T-helper 1 cell (primary cell): ENCODE data around the gene CCRL2.
"Not testable (repeated sequence)": the region's sequence is repeated elsewhere in the genome, so short reads cannot be mapped to it uniquely, and the experiment has no call there.

Experiments
- DNase-seq, 5 donors: peaks; one replicate each; pipeline ENCODE4 v3.0.0-alpha.2; 2012 to 2020

The CCRL2 gene

DNA sequence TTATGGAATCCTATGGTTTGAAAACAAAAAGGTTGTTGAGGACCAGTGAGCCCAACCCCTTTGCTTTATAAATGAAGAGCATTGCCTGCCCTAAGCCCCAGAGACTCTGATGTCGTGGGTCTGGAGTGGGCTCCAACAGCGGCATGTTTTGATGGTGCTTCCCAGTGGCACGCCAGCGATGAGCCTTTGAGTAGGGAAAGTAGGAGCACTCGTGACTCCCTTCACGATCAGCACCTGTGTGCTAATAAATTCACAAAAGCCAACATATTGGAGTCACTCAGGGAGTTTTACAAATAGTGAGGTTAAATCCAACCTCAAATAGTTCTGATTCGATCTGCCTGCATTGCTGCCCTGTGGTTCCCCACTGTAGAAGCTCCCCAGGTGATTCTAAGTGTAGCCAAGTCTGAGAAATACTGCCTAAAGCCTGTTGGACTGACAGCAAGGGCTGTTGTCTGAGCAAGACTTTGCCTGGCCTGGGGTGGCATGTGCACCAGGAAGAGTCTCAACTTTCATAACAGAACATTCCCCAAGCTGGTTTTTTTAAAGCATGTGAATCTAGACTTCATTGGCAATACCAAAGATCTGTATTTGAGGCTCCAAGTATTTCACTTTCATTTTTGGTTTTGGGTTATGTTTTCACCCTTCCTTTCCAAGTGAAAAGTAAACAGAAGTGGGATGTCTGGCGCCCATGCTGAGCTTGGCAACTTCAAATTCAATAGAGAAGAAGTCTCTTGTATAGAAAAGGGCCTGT is 26.4 kb upstream of the CCRL2 start:
- DNase-seq: no peak

DNA sequence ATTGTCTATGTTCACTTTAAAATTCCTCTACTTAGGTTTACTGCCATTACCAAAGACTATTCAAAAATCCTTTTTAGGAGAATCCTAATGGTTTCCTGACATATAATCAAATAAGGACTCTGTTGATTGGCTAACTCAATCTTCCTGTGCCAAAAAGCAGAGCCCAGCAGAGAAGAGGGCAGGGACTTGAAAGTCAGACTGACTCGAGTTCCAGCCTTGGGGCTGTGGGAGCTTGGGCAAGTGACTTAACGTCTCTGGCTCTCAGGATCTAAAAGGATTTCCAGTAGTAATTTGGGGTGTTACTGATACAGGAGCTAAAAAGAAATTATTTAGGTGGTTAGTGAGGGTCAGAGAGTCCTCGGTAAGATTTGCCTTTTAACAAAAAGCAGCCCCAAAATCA is 25.4 kb upstream of the CCRL2 start:
- no peak for DNase-seq

DNA sequence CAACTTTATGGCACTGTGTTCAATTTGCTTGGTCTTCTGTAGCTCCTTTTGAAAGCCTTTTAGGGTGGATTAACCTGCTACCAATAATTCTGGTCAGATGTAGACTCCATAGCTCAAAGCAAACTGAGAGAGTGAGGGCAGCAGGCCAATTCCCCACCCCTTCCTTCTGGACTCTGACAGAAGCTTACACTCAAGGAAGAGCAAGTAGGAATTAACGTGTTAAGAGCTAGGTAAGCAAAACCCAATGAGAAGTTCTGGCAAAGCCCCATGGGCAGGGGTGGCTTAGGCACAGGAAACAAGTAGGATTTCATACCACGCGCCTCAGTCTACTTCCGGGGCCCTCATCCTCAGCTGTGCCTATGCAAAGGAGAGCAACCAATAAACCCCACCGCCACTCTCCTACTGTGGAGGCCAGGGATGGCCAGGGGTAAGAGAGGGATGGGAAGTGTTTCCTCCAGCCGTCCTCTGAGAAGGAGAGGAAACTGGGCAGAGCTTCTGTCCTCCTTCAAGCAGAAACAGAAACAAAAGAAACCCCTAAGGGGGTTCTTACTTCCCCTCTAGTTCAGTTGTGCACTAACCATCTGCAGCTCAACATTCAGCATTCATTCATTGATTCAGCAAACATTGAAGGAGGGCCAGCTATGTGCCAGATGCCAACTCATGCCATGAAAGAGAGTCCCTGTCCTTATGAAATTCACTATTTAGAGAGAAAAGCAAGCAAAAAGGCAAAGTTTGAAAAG is 23.7 kb upstream of the CCRL2 start:
- no peak for DNase-seq

DNA sequence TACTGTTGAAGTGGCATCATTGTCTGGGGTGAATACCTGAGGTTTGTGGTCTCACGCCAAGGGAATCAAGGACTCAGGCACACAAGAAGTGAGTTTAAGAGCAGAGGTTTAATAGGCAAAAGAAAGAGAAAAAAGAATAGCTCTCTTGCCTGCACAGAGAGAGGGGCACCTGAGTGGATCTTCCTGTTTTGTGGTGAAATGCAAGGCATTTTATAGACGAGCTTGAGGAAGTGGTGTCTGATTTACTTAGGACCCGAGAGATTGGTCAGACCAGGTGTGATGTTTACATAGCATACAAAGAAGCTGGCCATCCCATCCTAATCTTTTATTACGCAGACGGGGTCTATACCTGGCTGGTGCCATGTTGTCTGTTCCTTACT is 23.1 kb upstream of the CCRL2 start:
- DNase-seq: no peak

DNA sequence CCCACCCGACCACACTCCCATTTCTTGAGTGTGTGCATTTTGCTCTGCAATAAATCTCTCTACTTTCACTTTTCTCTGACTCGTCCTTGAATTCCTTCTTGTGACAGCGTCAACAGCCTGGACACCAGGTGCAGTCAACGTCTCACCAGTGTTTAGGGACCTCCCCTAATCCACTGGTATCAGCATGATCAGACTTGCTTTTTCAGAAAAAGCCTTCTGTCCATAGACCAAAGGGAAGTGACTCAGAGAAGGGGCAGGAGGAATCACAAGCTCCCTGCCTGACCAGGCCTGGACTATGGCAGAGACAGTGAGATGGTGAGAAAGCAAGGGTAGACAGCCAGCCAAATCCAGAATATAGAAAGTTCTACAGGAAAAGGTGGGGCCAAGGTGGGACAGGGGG is 20.9 kb upstream of the CCRL2 start:
- no peak for DNase-seq

DNA sequence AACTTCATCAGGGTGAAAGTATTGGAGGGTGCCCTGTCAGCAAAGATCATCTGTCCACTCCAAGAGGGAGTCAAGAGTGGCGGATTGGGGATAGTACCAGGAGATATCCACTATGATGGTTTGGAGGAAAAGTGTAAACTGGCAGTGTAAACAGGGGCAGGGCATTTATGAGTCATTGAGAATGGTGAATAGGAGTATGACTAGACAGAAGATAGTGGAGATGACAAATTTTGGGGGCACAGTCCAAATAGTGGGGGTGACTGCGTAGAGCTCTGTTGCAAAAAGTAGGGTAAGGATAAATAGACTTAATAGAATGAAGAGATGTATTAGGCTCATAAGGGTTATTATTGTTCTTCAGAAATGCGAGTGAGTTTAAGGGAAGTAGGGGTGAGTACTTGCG is 18.2 kb upstream of the CCRL2 start:
- DNase-seq: not testable (repeated sequence)

DNA sequence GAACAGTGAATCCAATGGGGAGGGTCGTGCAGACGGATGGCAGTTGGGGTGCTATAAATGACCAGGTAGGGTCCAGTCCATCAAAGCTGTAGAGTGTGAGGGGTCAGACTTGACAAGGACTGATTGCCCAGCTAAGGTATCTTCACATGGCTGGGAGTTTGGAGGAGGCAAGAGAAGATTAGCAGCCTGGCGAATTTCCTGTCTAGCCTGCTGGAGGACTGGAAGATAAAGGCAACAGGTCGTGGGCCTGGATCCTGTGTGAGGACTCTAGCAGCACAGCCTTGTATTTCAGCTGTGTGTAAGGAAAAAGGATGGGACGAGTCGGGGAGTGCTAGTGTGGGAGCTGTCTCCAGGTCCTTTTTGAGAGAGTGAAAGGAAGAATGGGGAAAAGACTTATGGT is 17.8 kb upstream of the CCRL2 start:
- no peak for DNase-seq

DNA sequence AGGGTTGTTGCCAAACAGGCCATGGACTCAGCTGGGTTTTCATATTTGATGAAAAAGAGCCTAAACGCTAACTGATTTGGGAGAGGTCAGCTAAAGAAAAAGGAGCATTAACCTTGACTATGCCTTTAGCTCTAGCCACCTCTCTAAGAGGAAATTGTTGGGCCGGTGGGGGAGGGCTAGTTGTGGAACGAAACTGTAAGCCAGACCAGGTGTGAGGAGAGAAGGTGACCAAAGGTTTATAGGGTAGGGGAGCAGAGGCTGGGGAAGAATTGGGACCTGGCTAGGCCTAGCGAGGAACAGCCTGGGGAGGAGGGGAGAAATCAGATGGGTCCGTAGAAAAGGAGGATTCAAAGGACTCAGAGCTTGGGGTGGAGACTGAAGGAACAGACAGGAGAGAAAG is 15.5 kb upstream of the CCRL2 start:
- not testable (repeated sequence) for DNase-seq

DNA sequence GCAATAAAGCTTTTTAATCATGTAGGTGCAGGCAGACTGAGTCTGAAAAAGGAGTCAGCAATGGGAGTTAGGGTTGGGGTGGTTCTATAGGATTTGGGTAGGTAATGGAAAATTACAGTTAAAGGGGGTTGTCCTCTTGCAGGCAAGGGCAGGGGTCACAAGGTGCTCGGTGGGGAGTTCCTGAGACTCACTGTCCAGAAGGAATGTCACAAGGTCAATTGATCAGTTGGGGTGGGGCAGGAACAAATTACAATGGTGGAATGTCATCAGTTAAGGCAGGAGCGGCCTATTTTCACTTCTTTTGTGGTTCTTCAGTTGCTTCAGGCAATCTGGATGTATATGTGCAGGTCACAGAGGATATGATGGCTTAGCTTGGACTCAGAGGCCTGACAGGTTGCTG is 14.0 kb upstream of the CCRL2 start:
- no peak for DNase-seq

DNA sequence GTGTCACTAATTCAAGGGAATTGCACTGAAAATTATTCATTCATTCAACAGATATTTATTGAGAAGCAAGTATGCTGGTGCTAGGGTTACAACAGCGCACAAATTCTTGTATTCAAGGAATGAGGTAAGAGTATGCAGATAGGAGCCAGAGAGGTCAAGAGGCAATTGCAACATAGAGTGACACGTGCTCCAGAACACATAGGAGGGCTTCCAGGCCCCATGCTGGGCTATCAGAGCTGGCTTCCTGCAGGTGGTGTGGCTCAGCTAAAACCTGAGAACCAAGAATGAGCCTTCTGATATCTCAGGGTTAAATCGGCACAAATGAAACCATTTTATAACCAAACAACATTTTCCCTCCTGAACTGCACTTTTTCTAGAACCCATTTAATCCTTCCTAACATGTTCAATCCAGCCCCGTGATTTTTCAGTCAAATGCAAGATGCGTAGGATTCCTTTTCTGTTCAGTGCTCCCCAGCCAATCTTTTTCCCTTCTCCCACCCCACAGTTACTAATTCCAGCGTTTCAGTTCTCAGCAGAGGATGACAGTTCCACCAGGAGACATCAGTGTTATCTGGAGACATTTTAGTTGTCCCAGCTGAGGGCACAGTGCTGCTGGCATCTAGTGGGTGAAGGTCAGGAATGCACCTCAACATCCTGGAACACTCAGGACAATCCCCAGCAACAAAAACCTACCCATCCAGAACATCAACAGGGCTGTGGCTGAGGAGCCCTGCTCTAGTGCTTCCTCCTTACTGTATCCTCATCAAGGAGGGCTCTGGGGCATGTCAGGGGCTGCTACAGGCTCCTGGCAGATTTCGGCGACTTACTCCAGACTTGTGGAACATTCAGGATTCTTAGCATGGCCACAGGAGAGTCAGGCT is 13.3 kb upstream of the CCRL2 start:
- no peak for DNase-seq

DNA sequence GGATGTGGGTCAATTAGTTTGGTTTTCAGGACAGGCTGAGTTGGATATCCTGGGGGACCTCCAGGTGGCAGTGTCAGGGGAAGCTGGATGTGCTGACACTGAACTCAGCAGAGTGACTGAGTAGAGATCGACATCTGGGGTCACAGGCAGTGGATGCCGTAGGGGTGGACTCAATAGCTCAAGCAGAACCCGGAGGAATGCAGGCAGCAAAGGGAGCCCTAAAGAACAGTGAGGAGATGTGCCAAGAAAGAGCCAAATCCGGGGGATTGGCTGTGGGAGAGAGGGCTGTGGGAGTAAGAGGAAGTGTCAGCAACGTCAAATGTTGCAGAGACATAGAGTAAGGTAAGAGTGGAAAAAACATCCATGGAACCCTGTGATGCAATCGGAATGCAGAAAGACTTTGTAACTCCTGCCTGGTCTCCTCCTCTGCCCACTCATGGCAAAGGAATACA is 11.8 kb upstream of the CCRL2 start:
- DNase-seq: no peak

DNA sequence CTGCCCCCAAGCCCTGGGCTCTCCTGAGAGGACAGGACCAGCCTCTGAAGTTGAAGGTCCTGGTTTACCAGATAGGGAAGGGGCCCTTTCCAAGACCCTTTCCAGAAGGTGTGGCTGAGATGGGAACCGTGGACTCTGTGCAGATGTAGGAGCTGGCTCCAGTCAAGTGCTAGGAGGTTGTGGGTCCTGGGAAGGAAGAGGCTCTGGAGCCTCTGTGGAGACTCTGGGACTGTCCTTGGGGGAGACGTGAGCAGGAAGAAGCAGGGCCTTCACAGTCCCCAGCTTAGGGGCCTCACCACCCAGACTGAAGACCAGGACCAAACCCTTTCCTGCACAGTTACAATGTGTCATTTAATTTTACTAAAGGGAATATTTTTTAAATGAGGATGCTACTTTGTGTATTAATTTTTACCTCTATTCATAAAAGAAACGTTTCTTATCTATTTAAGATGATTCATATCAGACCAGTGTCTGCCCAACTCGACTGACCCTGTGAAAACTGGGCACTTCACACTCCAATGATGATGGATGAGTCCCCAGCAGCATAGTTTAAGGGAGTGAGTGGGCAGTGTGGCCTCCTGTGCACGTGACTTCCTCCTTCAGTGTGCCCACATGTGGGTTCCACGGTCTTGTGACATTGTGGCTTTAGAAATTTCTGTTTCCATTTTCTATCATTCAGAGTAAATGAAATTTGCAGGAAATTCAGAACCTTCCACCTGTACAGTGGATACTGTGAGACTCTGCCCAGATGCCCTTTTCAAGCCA is 11.1 kb upstream of the CCRL2 start:
- no peak for DNase-seq

DNA sequence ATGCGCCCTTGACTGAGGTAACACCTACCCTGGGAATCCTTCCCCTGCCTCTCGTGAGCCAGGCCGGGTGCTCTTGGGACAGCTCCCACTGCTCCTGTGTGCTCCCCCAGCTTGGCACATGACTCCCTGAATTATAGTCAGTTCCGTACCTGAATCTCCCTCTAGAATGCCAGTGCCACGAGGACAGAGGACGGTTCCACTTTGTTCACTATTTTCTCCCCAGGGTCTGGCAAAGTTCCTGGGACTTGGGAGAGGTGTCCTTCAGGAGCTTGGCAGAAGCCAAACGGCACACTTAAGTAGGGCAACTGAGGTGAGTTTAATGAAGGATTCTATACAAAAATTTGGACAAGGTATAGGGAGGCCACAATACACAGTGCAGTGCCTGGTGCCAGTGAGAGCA is 9.9 kb upstream of the CCRL2 start:
- DNase-seq: no peak

DNA sequence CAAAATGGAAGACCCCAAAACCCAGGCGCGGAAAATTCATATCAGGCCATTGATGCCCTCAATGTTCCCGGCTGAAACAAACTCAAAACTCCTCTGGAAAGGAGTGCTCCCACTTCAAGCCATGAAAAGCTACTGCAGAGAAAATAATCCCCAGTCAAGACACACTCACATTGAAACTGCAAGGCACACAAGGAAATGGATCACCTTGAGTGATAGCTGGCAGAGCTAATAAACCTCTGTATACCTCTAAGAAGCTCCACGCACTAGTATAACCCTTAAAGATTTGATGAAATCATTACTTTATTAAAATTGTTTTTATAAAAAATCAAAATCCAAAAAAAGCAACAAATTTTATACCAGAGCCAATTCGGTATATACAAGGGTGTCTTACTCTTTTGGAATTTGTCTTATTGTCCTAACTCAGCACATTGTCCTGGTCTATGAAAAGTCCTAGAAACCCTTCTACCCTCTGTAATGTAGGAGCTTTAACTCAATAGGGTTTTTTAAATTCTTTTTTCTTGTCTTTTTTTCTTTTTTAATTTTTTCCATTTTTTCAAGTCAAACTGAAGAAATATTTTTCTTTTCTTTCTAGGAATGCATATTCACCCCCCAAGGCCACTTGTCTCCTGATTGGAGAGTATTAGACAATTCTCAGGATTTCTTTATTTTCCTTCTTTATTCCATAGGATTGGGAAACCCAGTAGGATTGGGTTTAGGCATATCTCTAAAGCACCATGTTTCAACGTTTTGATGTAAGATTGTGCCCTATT is 8.7 kb upstream of the CCRL2 start:
- no peak for DNase-seq

DNA sequence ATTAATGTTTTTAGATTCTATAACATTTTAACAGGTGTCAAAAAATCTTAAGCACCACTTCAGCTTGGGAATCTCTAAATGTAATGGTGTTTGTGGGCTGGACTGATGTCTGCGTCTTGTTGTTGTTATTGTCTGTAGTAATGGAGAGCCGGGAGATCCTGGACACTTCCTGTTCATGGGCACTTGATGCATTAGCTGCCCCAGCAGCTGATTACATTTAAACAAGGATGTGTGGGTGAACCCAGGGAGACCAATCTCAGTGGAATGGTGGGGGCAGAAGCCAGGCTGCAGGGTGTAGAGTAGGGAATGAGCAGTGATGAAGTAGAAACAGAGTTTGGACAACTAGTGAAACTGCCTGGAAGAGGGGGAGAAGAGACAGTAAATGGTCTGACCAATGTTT is 8.0 kb upstream of the CCRL2 start:
- no peak for DNase-seq

DNA sequence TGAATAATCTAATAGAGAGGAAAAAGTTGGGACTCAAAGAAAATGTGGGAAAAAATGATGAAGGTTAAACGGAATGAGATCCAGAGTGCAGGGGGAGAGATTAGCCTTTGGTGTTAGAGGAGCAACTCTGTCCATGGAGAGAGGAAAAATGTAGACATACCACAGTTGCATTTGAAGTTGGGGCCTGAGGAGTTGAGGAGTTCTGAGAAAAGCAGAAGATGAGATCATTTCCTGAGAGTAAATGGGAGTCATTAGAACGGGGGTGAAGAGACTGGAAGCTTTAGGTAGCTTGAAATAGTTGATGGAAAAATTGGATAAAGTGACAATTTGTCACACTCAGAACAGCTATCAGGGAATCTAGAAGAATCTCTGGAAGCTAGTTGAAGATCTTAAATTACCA is 7.5 kb upstream of the CCRL2 start:
- DNase-seq: no peak

DNA sequence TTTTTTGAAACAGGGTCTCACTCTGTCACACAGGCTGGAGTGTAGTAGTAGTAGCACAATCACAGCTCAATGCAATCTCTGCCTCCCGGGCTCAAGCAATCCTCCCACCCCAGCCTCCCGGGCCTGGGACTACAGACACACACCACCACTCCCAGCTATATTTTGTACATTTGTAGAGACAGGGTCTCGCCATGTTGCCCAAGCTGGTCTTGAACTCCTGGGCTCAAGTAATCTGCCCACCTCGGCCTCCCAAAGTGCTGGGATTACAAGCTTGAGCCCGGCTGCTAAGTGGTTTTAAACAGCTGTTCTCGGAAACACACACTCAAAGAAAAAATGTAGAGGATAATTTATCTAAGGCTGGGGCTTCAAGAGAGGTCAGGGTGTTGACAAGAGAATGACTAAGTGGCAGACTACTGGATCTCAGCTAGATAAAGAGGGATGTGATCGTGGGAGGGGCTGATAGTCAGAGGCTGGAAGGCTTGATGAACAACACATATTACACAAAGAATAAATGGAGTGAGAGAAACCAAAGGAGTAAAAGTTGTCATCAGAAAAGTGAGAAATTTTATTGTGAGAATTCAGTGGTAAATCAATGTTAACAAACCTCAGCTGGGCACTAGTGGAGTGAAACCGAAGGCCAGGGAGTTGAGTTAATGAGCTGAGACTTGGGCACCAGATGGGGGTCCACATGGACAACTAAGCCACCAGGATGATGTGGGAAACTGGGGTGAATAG is 6.9 kb upstream of the CCRL2 start:
- DNase-seq: no peak

DNA sequence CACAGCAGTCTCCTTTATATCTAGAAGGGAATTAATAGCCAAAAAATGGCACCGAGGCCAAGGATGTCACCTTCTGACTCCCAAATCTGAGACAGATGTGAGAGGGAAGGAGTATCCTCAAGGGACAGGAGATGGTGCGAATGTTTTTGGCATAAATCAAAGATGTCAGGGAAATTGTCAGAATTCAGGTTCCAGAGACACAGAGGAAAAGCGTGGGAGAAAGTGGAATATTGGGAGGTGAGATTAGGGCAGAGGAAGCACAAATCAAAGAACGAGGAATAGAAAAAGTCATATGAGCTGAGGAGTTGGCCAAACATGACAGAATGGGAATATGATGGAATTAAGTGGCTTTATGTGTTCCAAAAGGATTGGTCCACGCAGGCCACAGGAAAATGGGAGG is 6.2 kb upstream of the CCRL2 start:
- no peak for DNase-seq

DNA sequence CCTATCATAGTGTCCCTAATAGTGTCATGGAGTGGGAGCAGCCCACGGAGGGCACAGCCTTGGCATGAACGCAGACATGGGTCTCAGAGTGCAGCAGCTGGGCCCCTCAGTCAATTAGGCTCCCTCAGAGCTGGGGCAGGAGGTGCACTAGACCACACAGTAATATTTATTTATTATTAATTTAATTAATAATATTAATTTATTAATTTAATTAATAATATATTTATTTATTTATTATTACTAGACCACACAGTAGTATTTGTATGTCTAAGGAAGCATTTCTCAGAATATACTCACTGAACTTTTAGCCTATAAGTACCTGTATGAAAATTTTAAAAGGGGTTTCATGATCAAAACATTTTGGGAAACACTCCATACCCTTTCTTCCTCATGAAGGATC is 5.5 kb upstream of the CCRL2 start:
- DNase-seq: no peak

DNA sequence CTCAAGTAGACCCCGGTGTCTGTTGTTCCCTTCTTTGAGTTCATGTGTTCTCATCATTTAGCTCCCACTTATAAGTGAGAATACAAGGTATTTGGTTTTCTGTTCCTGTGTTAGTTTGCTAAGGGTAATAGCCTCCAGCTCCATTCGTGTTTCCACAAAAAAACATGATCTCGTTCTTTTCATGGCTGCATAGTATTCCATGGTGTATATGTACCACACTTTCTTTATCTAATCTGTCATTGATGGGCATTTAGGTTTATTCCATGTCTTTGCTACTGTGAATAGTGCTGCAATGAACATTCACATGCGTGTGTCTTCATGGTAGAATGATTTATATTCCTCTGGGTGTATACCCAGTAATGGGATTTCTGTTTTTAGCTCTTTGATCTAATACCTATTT is 4.2 kb upstream of the CCRL2 start:
- not testable (repeated sequence) for DNase-seq

DNA sequence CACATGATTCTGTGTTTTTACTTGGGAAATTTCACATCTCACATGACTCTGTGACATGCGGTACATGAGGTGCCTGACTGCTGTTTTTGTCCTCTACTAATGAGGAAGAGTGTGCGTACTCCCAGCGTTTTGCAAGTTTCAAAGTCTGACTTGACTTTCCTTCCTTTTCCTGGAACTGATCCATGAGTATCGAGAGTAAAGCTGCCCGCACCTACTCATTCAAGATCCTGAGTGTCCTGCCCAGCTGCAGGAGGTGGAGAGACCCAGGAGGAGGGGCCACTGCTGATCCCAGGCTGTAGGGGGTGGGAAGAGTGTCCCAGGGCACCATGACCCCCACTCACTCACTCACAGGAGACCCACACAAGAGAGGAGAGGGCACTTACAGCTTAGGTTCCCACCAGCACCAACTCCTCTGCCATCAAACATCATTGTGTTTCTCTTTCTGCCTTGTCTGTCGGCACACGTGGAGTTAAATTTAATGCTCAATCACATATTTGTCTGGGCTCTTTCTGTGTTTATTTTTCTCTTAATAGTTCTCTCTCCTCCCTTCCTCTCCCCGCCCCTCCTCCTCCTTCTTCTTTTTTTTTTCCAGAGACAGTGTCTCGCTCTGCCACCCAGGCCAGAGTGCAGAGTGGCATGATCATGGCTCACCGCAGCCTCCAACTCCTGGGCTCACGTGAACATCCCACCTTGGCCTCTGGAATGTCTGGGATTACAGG is 1.6 kb upstream of the CCRL2 start:
- no peak for DNase-seq
